Ishikawa (cell line): Measurements from ENCODE around the gene DLEU7.

Experiments
- CEBPB ChIP-seq: IDR thresholded peaks from 2 replicates; pipeline ENCODE4 v1.6.1; 2012
- CREB1 ChIP-seq: IDR thresholded peaks from 2 replicates; pipeline ENCODE4 v1.6.1; 2012; ENCODE audit warnings: low read depth
- EGR1 ChIP-seq: IDR thresholded peaks from 2 replicates; pipeline ENCODE4 v1.6.1; 2012
- EP300 ChIP-seq: IDR thresholded peaks from 2 replicates; pipeline ENCODE4 v1.6.1; 2012; ENCODE audit warnings: borderline replicate concordance
- FOXM1 ChIP-seq: IDR thresholded peaks from 2 replicates; pipeline ENCODE4 v1.6.1; 2012; ENCODE audit warnings: low read depth, borderline replicate concordance
- MAX ChIP-seq: IDR thresholded peaks from 2 replicates; pipeline ENCODE4 v1.6.1; 2012
- NFIC ChIP-seq: IDR thresholded peaks from 2 replicates; pipeline ENCODE4 v1.6.1; 2012
- RAD21 ChIP-seq: IDR thresholded peaks from 2 replicates; pipeline ENCODE4 v1.6.1; 2012; ENCODE audit warnings: low read depth
- REST ChIP-seq: IDR thresholded peaks from 2 replicates; pipeline ENCODE4 v1.6.1; 2012; ENCODE audit warnings: low read depth, mild to moderate bottlenecking
- TAF1 ChIP-seq: IDR thresholded peaks from 2 replicates; pipeline ENCODE4 v1.6.1; 2012; ENCODE audit warnings: low read depth, mild to moderate bottlenecking
- TCF12 ChIP-seq: IDR thresholded peaks from 2 replicates; pipeline ENCODE4 v1.6.1; 2012; ENCODE audit warnings: low read depth
- TEAD4 ChIP-seq: IDR thresholded peaks from 2 replicates; pipeline ENCODE4 v1.6.1; 2012
- USF1 ChIP-seq: IDR thresholded peaks from 2 replicates; pipeline ENCODE4 v1.6.1; 2012
- YY1 ChIP-seq: IDR thresholded peaks from 2 replicates; pipeline ENCODE4 v1.6.1; 2012; ENCODE audit warnings: low read depth
- ZBTB7A ChIP-seq: IDR thresholded peaks from 2 replicates; pipeline ENCODE4 v1.6.1; 2012; ENCODE audit warnings: low read depth

Gene DLEU7

GRCh38 chr13:50829226-50829625 lies 14.3 kb downstream of the DLEU7 start:
- no peak for TF ChIP-seq TCF12
- TF ChIP-seq ZBTB7A, result no peak
- TF ChIP-seq CEBPB, result no peak
- no peak for TF ChIP-seq USF1
- TF ChIP-seq YY1, result no peak
- TF ChIP-seq CREB1, result no peak
- no peak for TF ChIP-seq RAD21
- no peak for TF ChIP-seq TAF1
- no peak for TF ChIP-seq FOXM1
- TF ChIP-seq EGR1, result no peak
- no peak for TF ChIP-seq NFIC
- no peak for TF ChIP-seq TEAD4
- TF ChIP-seq EP300, result no peak
- TF ChIP-seq MAX, result no peak
- TF ChIP-seq REST, result no peak

- TF ChIP-seq YY1 (no peak), TCF12 (no peak), CEBPB (no peak), REST (no peak), TEAD4 (no peak), USF1 (no peak), NFIC (no peak), MAX (no peak), TAF1 (no peak), RAD21 (no peak), EGR1 (no peak), FOXM1 (no peak), EP300 (no peak), ZBTB7A (no peak), CREB1 (no peak)
Measured at GRCh38 chr13:50826035-50826434, 17.5 kb downstream of the DLEU7 start.

GRCh38 chr13:50812242-50812641 lies 31.2 kb downstream of the DLEU7 start:
- TF ChIP-seq CEBPB (no peak), NFIC (no peak), MAX (no peak), YY1 (no peak), ZBTB7A (no peak), USF1 (no peak), FOXM1 (no peak), TAF1 (no peak), RAD21 (no peak), EGR1 (no peak), EP300 (no peak), TCF12 (no peak)

- no peak for TF ChIP-seq TAF1
- no peak for TF ChIP-seq TEAD4
- no peak for TF ChIP-seq ZBTB7A
- TF ChIP-seq CEBPB, result no peak
- no peak for TF ChIP-seq FOXM1
- no peak for TF ChIP-seq USF1
- no peak for TF ChIP-seq EP300
- TF ChIP-seq MAX, result no peak
- no peak for TF ChIP-seq RAD21
- TF ChIP-seq YY1, result no peak
- no peak for TF ChIP-seq TCF12
- no peak for TF ChIP-seq REST
- no peak for TF ChIP-seq EGR1
- TF ChIP-seq NFIC, result no peak
- no peak for TF ChIP-seq CREB1
Measured at GRCh38 chr13:50810998-50811397, 32.5 kb downstream of the DLEU7 start.
